HCT116 (cell line): ENCODE data around the gene EEF1AKMT4.

Experiments
- POLR2AphosphoS5 ChIP-seq: IDR thresholded peaks from 2 replicates; pipeline ENCODE4 v1.6.1; 2011; ENCODE audit warnings: mild to moderate bottlenecking, low read depth, low read length, moderate library complexity
- TF ChIP-seq, protein P1 (sequence below), 3 experiments: fragments of 200-600 bp in 1 of 3; sonication (generic) in 1 of 3; IDR thresholded peaks in 2 of 3; conservative IDR thresholded peaks in 1 of 3; 2 replicates each; pipeline ENCODE4 v1.5.1; 2012 to 2017; ENCODE audit warnings: low read depth in 2 of 3, low read length in 2 of 3, antibody characterized with exemption in 1 of 3, borderline replicate concordance in 1 of 3, control low read depth in 1 of 3, mild to moderate bottlenecking in 1 of 3, mixed read lengths in 1 of 3, mixed run types in 1 of 3, moderate library complexity in 1 of 3; ENCODE audit not compliant: insufficient read depth in 1 of 3

DNA sequence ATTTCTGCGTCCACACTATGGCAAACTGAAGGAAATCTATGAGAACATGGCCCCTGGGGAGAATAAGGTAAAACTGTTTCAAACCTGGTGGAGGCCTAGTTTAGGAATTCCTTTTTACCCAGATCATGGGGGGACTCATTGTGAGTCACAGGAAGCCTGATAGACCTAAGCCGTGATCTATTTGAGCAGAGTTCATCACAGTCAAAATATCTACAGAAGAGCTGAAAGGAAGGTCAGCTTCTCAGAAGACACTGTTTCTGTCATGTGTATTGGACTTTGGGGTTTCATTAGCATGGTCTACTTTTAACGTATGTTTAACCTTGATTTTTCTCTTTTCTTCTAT lies 50.9 kb downstream of the EEF1AKMT4 start:
- TF ChIP-seq, protein P1, sequence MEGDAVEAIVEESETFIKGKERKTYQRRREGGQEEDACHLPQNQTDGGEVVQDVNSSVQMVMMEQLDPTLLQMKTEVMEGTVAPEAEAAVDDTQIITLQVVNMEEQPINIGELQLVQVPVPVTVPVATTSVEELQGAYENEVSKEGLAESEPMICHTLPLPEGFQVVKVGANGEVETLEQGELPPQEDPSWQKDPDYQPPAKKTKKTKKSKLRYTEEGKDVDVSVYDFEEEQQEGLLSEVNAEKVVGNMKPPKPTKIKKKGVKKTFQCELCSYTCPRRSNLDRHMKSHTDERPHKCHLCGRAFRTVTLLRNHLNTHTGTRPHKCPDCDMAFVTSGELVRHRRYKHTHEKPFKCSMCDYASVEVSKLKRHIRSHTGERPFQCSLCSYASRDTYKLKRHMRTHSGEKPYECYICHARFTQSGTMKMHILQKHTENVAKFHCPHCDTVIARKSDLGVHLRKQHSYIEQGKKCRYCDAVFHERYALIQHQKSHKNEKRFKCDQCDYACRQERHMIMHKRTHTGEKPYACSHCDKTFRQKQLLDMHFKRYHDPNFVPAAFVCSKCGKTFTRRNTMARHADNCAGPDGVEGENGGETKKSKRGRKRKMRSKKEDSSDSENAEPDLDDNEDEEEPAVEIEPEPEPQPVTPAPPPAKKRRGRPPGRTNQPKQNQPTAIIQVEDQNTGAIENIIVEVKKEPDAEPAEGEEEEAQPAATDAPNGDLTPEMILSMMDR (IDR thresholded peaks at IDR 0.05 in 2 of 3, conservative IDR thresholded peaks at IDR 0.05 in 1 of 3; ENCODE audit: borderline replicate concordance in 1 of 3, insufficient read depth in 1 of 3, low read depth in 2 of 3, low read length in 2 of 3) = no peak
- no peak for TF ChIP-seq POLR2AphosphoS5
